GM19043 (cell line): ENCODE results near the gene ATF3.
"Not testable (repeated sequence)": the region's sequence is repeated elsewhere in the genome, so short reads cannot be mapped to it uniquely, and the experiment has no call there.

Source experiments
- ATAC-seq: cut with Tn5 transposase; IDR thresholded peaks from one replicate; pipeline ENCODE4 v1.9.1; 2021; ENCODE audit warnings: low read depth; ENCODE audit not compliant: unreplicated experiment

Gene ATF3

DNA sequence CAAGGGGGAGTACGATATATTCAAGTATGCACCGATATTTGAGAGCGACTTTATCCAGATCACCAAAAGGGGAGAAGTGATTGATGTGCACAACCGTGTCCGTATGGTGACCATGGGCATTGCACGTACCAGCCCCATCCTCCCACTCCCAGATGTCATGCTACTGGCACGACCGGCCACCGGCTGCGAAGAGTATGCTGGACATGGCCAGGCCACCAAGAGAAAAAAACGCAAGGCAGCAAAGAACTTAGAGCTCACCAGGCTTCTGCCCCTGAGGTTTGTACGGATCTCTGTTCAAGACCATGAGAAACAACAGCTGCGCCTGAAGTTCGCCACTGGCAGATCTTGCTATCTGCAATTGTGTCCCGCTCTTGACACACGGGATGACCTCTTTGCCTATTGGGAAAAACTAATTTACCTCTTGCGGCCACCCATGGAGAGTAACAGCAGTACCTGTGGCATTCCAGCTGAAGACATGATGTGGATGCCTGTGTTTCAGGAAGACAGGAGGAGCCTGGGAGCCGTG is 16.5 kb downstream of the ATF3 start:
- ATAC-seq, result no peak

DNA sequence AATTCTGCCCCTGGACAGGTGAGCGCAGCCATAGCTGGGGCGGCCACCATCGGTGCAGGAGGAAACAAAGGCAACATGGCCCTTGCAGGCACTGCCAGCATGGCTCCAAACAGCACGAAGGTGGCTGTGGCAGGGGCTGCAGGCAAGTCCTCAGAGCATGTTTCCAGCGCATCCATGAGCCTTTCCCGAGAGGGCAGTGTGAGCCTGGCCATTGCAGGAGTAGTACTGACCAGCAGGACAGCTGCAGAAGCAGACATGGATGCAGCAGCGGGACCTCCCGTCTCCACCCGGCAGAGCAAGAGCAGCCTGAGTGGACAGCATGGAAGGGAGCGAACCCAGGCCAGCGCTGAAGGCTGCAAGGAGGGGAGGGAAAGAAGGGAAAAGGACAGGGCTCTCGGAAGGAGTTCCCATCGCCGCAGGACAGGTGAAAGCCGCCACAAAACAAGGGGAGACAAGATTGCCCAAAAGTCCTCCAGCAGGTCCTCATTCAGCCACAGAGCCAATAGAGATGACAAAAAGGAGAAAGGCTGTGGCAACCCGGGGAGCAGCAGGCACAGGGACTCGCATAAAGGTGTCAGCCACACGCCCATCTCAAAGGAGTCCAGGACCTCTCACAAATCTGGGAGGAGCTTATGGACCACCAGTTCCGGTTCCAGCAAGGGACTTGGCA is 17.4 kb downstream of the ATF3 start:
- ATAC-seq, result no peak

- ATAC-seq, result no peak
Measured at GRCh38 chr1:212628046-212628445, 19.5 kb downstream of the ATF3 start.

GRCh38 chr1:212628813-212629415 is 20.4 kb downstream of the ATF3 start:
- no peak for ATAC-seq

GRCh38 chr1:212629450-212630157 is 21.0 kb downstream of the ATF3 start:
- ATAC-seq, result no peak

DNA sequence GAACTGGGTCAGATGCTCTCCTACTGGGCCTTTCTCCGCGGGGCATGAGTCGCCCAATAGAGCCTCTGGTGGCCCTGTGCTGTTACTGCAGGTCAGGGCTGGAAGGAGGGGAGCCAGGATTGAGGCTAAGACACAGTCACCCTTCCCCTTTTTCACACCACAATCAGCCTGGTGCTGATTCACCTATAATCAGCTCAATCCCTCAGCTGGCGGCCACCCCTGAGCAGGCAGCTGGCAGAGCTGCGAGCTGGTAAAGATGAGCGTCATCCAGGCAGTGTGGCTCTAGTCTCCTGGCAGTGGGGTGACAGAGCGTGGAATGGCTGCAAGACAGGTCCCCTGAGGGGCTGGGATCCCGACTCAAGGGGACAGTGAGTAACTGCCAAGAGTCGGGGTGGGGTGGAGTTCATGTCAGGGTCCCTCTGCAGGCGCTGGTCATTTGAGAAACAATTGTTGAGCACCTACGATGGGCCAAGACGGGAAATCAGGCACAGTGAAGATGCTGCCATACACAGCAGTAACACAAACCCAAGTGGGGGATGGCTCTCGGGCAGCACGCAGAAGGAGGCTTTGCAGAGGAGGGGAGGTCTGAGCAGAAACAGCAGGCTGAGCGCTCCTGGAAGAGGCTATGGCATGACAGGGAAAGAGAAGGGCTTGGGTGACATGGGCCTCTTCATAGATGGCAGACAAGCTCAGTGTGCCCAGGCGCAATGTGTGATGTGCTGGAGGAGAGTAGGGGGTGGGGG is 21.8 kb downstream of the ATF3 start:
- ATAC-seq, result peak; percentile 96

GRCh38 chr1:212633161-212633560 is 24.6 kb downstream of the ATF3 start:
- no peak for ATAC-seq

- no peak for ATAC-seq
Measured at GRCh38 chr1:212634252-212634651, 25.7 kb downstream of the ATF3 start.

- no peak for ATAC-seq
Measured at GRCh38 chr1:212635141-212635631, 26.6 kb downstream of the ATF3 start.

- no peak for ATAC-seq
Measured at GRCh38 chr1:212637902-212638301, 29.3 kb downstream of the ATF3 start.

DNA sequence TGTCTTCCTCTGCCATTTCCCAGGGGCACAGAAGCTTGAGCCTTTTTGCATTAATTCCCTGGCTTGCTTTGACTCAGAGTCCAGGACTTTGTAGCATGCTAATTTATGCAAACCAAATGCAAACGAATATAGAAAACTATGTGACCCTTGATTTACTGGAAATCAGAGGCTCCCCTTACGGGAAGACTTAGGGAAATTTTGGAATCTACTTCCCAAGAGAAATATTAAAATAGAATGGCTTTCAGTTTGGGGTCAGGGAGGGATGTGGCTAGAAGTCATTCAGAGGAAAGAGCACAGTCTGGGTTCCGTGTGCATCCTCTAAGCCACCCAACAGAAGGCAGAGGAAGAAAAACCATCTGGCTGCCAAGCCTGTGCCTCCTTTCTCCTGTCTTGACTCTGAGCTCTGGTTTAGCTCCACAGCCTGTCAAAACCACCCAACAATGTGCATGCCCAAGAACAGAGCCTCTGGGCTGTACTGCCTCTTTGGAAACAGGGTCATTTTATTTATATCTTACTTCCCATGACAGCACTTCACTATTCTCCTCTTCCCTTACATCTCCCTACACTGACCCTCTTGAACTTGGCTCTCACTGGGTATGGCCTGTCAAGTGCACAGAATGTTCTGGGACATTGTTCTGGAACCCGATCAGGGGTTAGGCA is 30.1 kb downstream of the ATF3 start:
- ATAC-seq, result no peak

- not testable (repeated sequence) for ATAC-seq
Measured at GRCh38 chr1:212639524-212639923, 31.0 kb downstream of the ATF3 start.

DNA sequence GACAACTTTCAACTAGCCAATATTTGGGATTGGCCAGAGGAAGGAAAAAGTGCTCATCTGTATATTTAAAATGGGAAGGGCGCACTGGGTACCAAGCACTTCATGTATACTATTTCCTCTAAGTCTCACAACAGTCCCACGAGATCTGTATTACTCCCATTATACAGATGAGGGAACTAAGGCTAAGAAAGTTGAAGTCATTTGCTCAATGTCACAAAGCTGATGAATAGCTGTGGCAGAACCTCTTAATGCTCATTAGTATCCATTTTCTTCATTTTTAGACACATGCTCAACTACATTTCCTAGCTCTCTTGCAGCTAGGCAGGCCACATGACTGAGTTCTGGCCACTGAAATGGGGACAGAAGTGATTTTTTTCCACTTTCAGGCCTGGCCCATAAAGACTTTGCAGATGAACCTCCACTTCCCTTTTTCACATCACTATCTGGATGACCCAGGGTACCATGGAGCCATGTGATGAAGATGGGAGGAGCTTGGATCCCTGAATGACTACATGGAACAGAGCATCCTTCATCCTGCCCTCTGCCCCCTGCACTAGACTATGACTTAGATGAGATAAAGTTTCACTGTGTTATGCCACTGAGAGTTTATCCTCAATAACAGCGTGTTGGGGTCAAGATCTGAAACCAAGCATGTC is 31.8 kb downstream of the ATF3 start:
- ATAC-seq, result no peak

- ATAC-seq, result no peak
Measured at GRCh38 chr1:212641956-212642355, 33.4 kb downstream of the ATF3 start.

DNA sequence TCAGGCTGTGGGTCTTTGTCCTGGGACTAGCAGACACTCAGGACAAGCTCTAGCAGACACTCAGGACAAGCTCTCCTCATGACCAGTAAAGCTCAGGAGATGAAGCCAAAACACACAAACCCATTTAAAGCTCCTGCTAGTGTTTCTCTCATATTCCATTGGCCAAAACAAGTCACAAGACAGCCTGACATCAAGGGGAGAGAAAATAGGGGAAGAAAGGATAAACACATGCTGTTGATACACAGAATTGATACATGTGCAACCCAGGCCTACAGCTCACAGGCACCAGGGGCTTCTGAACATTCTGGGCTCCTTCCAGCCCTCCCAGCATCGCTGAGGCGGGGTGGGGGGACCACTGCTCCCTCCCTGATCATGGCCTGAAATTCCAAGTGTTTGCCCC is 35.3 kb downstream of the ATF3 start:
- no peak for ATAC-seq

- no peak for ATAC-seq
Measured at GRCh38 chr1:212644866-212645545, 36.4 kb downstream of the ATF3 start.

- no peak for ATAC-seq
Measured at GRCh38 chr1:212645546-212646543, 37.3 kb downstream of the ATF3 start.

DNA sequence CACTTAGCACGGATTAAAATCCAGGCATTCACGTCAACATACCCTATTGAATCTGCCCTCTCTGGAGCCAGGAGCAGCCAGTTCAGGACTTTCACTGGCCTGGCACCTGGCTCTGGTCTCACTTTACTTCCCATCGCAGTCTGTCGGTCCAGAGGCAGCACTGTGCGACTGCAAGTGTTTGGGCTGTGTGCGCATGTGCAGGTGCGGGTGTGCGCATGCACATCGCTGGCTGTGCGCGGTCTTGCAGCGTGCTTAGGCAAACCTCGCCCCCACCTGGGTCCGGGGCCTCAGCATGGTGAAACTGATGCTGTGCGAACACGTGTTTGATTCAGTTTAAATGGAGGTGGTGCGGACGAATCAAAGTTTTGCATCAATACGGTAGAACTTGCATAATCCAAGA is 38.0 kb downstream of the ATF3 start:
- no peak for ATAC-seq
